Measurements from ENCODE around the gene HOXA5. TPM values are rescaled to one million over a fixed set of nuclear protein-coding genes. Genes with fewer than 3 reads are reported as not detected.

HOXA5 gene
- total RNA-seq, 2 donors from 2014 or later = 0.99 to 2.6 TPM

- WGBS, 2 donors = 22 to 26% methylated on average over 12 to 51 of the region's 53 CpGs
- peaks cover 0 to 59% of the 10 kb centered on the region in 2 donors for H3K27me3 ChIP-seq
- TF ChIP-seq, protein P1, sequence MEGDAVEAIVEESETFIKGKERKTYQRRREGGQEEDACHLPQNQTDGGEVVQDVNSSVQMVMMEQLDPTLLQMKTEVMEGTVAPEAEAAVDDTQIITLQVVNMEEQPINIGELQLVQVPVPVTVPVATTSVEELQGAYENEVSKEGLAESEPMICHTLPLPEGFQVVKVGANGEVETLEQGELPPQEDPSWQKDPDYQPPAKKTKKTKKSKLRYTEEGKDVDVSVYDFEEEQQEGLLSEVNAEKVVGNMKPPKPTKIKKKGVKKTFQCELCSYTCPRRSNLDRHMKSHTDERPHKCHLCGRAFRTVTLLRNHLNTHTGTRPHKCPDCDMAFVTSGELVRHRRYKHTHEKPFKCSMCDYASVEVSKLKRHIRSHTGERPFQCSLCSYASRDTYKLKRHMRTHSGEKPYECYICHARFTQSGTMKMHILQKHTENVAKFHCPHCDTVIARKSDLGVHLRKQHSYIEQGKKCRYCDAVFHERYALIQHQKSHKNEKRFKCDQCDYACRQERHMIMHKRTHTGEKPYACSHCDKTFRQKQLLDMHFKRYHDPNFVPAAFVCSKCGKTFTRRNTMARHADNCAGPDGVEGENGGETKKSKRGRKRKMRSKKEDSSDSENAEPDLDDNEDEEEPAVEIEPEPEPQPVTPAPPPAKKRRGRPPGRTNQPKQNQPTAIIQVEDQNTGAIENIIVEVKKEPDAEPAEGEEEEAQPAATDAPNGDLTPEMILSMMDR (IDR thresholded peaks at IDR 0.05) = no peak
- no peak for DNase-seq
- no peaks in the 10 kb centered on the region for H3K36me3 ChIP-seq (replicated peaks in 1 of 2; ENCODE audit: insufficient read depth in 1 of 2, low read depth in 2 of 2)
- peaks cover 28% of the 10 kb centered on the region for H3K4me1 ChIP-seq
- no peak overlapping the region for H3K4me3 ChIP-seq
- peak overlapping the region in 2 of 4 donors; percentile 13 to 36 for H3K27ac ChIP-seq
- intact Hi-C loops (cut with DNase I) = no loop called here
- no peaks in the 10 kb centered on the region for H3K9me3 ChIP-seq
- ATAC-seq = no peak
Measured at GRCh38 chr7:27139334-27140125, 4.0 kb downstream of the HOXA5 start.

- Histone ChIP-seq H3K27me3 (peaks cover 0 to 53% of the 10 kb centered on the region in 2 donors), H3K9me3 (no peaks in the 10 kb centered on the region), H3K4me3 (no peak overlapping the region), H3K4me1 (peaks cover 26% of the 10 kb centered on the region), H3K27ac (peak overlapping the region in 2 of 4 donors; percentile 13 to 36), H3K36me3 (replicated peaks in 1 of 2; ENCODE audit: insufficient read depth in 1 of 2, low read depth in 2 of 2) (no peaks in the 10 kb centered on the region)
- no peak for DNase-seq
- no peak for TF ChIP-seq POLR2A (IDR thresholded peaks at IDR 0.05)
- TF ChIP-seq, protein P1 (IDR thresholded peaks at IDR 0.05) = no peak
- intact Hi-C loops (cut with DNase I) = no loop called here
- no peak for ATAC-seq
- 25 to 27% methylated on average over 11 of the region's 11 CpGs for WGBS, 2 donors
Measured at GRCh38 chr7:27138985-27139333, 4.5 kb downstream of the HOXA5 start.

- peaks cover 22% of the 10 kb centered on the region for H3K4me1 ChIP-seq
- H3K27me3 ChIP-seq = peaks cover 0 to 48% of the 10 kb centered on the region in 2 donors
- intact Hi-C loops (cut with DNase I) = no loop called here
- no peak for TF ChIP-seq POLR2A (IDR thresholded peaks at IDR 0.05)
- TF ChIP-seq, protein P1 (IDR thresholded peaks at IDR 0.05) = no peak
- ATAC-seq (no peak), DNase-seq (no peak)
- H3K4me3 ChIP-seq = no peak overlapping the region
- no peaks in the 10 kb centered on the region for H3K9me3 ChIP-seq
- H3K27ac ChIP-seq = no peak overlapping the region
- H3K36me3 ChIP-seq (replicated peaks in 1 of 2; ENCODE audit: insufficient read depth in 1 of 2, low read depth in 2 of 2) = no peaks in the 10 kb centered on the region
- WGBS, 2 donors = 47 to 64% methylated on average over 1 of the region's 1 CpG
Measured at GRCh38 chr7:27138472-27138871, 5.0 kb downstream of the HOXA5 start.

GRCh38 chr7:27137640-27138315, 5.7 kb downstream of the HOXA5 start:
- no peaks in the 10 kb centered on the region for H3K36me3 ChIP-seq (replicated peaks in 1 of 2; ENCODE audit: insufficient read depth in 1 of 2, low read depth in 2 of 2)
- peaks cover 0 to 44% of the 10 kb centered on the region in 2 donors for H3K27me3 ChIP-seq
- H3K9me3 ChIP-seq = no peaks in the 10 kb centered on the region
- intact Hi-C loops (cut with DNase I) = no loop called here
- DNase-seq (no peak), ATAC-seq (no peak)
- H3K4me3 ChIP-seq = no peak overlapping the region
- peaks cover 15% of the 10 kb centered on the region for H3K4me1 ChIP-seq
- 32 to 33% methylated on average over 2 of the region's 2 CpGs for WGBS, 2 donors
- TF ChIP-seq POLR2A (IDR thresholded peaks at IDR 0.05) = no peak
- TF ChIP-seq, protein P1 (IDR thresholded peaks at IDR 0.05) = no peak
- no peak overlapping the region for H3K27ac ChIP-seq
